Raji (cell line): Measurements from ENCODE around the gene ACP4.

ENCODE experiments used
- POLR2A ChIP-seq: IDR thresholded peaks from 2 replicates; pipeline ENCODE4 v1.6.1; 2011; ENCODE audit warnings: low read depth, low read length, control low read depth; ENCODE audit not compliant: insufficient read depth

The ACP4 gene

DNA sequence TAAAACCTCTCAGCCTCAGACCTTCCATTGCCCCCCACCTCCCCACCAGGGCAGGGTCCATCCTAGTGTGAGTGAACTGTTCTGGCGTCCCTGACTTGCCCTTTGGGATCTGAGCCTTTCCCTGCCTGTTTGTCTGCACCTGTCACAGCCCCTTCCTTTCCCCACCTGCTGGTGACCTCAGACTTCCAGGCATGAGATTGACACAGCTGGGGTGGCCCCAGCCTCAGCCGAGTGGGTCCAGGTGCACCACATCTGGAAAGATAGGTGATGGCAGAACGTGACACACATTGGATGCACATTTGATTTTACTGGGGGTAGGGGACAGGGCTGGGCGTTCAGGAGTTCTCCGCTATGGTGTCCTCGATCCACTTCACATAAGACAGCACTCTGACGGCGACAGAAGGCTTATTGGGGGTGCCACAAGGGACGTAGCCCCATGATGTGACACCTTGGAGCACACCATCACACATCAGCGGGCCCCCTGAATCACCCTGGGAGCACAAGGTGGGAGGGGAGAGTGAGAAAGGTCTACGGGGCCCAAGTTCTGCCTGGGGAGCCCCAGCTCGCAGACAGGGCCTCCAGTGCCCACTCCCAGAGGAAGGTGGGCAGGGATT lies 28.8 kb downstream of the ACP4 start:
- TF ChIP-seq POLR2A = no peak

DNA sequence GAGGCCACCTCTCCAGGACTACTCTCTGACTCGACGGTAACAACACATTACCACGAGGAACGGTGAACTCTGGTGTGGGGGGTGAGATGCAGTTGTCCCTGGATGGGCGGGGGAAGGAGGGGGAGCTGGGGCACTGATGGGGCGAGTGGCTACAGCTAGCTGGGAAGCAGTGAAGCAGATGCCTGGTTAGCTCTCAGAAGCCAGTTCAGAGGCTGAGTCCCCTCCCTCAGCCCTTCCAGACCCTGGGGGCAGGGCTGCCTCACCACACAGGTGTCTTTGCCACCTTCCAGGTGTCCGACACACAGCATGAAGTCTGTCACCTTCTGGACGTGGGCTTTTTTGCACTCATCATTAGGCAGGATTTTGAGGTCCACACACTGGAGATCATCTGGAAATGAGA lies 29.4 kb downstream of the ACP4 start:
- TF ChIP-seq POLR2A = no peak

DNA sequence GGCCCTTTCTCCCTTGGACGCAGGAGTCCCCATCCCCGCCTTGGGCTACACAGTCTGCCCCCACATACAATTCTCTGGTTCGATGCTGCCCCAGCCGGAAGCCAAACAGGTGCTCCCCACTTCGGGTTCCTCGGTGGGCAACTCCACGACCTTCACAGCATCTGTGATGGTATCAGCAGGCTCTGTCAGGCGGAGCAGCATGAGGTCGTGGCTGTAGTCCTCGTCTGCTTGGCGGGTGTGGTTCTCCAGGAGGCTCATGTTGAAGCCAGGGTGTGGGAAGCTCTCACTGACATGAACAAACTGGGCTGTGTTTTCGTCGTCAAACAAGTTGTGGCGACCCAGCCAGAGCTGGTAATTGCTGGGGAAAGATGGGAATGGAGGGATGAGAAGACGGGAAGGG lies 29.9 kb downstream of the ACP4 start:
- TF ChIP-seq POLR2A = no peak

DNA sequence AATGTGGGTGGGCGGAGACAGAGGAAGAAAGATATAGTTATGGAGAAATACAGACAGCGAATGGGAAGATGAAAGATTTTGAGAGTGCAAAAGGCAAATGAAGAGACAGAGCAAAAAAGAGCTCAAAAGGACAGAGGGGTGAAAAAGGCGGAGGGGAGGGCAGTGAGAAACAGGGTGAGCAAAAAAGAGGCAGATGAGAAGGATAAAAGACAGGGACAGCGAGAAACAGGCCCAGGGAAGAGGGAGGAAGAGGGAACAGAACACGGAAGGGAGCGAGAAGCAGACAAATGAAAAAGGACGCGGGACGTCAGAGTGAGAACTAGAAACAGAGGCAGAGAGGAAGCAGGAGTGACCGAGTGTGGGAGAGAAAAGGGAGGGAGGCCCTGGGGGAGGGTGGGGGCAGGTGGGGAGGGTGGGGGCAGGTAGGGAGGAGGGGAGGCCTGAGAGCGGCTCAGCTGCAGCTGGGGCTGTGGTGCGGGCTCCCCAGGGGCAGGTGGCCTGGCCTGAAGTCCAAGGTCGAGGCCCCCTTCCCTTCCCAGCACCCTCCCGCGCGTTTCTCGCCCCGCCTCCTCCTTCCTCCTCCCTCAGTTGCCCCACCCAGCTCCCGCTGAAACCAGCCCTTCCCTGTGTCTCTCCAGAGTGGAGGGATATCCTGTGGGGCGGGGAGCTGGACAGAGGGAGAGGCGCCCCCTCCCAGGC lies 30.5 kb downstream of the ACP4 start:
- peak; percentile 36; the same call in 1 of the 2 replicates for TF ChIP-seq POLR2A

DNA sequence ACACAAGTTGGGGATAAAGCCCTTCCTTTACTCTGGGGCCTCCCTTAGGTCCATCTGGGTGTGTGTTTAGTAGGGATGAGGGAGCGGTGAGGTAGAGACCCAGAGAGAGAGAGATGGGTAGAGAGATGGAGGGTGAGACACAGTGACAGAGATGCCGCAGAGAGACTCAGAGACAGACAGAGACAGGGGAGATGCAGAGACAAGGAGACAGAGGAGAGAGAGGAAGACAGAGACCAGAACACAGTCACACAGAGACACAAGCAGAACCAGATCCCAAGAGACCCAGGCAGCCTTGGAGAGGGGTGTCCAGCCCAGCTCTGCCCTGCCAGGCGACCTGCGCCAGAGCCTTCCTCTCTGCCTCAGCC lies 31.0 kb downstream of the ACP4 start:
- no peak for TF ChIP-seq POLR2A

DNA sequence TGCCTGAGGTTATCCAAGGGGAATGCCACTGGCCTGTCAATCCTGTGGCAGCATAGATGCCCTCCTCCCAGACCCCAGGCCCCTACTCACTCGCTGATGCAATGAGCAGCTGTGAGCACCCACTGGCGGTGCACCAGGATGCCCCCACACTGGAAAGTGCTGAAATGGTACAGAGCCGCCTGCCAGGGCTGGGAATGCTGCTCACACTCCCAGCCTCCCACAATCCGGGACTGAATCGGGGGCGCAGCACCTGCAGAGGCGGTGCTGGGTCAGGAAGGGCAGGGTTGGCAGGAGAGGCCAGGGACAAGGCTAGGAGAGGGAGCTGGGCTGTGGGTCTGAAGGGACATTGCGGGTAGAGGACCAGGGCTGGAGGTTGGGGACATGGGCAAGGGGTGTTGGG lies 31.4 kb downstream of the ACP4 start:
- no peak for TF ChIP-seq POLR2A

DNA sequence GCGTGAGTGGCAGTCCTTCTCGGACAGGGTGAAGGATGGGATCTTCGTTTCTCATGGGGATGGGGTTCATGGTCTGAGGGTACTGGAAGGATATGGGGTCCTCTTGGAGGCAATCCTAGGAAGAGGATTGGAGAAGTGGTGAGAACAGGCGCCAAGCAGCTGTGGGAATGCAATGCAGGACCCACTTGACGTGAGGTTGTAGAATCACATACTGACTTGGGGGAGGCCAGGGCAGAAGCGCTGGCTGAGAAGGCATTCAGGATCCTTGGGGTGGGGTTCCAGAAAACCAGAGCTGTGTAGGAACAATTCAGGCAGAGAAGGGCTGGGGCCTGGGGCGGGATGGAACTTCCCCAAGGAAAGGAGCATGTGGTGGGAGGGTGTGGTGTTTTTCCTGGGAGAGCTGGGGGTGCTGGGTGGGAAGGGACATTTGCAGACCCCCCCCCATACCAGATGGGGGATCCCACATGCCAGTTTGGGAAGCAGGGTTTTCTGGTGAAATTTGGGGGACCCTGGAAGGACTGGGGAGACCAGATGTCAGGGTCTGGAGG lies 32.5 kb downstream of the ACP4 start:
- no peak for TF ChIP-seq POLR2A

DNA sequence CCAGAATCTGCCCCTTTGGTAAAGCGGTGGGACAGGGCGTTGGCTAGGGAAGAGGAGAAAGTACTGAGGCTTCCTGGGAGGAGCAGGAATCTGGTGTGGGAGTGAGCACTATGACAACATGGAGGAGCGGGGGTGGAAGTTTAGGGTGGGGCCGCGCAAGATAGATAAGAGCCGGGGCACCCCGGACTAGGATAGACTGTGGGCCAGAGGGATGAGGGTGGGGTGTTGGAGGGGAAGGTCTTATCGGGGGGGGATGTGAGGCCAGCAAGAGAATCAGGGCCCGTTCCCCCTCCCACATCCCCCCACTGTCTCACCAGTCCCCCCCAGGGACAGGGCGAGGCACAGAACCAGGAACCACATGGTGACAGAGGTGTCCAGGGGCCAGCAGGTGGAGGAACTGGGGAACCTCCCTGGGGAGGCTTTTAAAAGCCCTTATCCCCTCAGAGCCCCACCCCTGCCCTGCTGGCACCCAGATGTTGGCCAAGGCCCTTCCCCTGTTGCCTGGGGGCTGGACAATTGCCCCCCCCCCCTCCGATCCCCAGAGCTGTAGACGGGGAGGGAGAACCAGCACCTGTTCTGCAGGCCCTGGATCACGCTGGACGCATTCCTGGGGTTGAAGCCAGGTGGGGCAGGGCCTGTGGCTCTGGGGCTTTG lies 33.3 kb downstream of the ACP4 start, which contains the start of gene KLK1:
TSS of gene KLK1 (minus strand) at position 399 of the 654 bp plus-strand sequence. CDS start at position 360, 39 bp downstream.
- TF ChIP-seq POLR2A = no peak

DNA sequence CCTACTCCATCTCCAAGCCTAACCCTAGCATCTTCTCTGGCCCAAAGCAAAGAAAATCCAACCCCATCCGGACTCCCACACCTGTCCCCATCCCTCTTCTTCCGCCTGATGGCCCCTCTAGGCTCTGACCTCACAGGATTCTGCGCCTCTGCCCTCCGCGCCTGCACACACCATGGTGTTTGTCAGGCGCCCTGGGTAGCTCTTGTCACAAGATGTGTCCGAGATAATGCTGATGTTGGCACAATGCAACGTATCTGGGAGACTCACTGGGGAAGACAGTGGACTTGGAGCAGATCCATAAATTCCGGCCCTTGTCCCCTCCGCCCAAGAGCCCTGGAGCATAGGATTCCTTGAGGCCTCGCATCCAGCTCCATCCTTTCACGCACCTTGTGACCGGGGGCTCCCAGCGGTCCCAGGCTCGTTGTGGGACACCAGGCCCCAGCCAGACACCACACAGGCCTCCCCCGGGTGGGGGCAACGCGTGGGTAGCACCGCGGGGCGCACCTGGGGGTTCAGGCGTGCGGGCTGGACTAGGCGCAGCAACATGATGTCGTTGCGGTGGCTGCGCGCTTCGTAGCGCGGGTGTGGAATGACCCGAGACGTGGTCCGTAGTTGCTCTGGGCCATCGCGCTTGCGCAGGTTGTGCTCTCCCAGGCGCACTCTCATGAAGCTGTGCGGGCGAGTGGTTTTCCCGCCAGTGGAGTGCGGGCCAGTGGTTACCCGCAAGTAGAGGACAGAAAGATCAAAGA lies 36.5 kb downstream of the ACP4 start:
- no peak for TF ChIP-seq POLR2A

DNA sequence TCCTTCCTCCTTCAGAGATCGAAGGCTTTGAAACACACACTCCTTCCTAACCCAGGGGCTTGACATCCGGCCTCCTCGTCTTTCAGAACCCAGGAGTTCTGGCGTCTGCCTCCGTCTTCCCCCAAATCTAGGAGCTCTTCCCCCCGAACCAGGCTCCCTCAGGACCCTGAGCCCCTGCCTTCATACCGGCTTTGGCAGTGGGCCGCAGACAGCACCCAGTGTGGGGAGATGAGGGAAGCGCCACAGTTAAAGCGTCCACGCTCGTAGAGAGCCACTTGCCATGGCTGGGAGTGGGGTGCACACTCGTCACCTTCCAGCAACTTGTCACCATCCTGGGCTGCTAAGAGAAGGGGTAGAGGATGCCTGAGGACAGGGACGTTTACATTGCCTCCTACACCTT lies 37.3 kb downstream of the ACP4 start:
- no peak for TF ChIP-seq POLR2A

DNA sequence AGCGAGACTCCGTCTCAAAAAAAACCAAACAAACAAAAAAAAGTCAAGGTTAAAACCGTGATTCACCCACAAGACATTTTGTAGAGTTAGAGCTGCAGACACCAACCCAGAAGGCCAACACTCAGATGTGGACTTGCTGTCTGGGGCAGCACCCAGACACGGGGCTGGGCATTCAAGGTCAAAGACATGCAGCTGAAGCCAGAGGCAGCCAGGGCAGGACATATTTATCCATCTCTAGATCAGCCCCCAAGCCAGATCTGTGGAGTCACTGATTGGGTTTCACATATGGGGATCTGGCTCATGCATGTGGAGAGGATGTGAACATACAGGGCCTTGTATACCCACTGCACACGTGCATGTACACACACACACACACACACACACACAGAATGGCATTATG lies 39.6 kb downstream of the ACP4 start:
- TF ChIP-seq POLR2A = no peak

DNA sequence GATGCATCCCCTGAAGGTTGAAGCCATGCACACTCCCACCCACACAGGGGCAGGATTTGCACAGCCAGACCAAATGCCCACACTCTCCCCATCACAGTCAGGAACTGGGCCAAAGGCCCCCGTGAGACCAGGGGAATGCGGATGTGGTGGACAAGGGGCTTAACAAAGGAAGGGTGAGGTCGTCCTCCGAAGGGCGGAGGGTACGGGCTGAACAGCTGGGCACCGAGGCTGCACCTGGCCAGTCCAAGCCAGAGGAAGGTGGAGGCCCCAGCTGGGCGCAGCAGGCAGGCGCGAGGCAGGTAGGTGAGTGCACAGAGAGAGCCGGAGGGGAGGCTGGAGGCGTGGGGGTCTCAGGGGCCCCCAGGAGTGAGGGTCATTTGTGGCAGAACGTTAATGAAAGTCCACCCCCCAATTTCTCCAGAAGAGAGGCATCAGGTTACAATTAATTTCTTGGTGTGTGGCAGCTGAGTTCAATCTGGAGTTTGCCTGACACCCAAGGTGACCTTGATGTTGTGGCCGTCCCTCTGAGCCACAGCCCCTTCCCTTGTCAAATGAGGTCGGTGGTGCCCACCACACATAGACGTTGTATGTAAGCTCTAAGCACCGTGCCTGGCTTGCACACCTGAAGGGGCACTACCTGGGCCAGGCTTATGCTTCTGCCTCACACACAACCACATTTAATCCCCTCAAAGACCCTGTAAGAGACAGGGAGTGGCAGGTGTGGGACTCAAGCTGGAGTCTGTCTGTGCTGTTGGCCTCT lies 40.2 kb downstream of the ACP4 start:
- TF ChIP-seq POLR2A = no peak

DNA sequence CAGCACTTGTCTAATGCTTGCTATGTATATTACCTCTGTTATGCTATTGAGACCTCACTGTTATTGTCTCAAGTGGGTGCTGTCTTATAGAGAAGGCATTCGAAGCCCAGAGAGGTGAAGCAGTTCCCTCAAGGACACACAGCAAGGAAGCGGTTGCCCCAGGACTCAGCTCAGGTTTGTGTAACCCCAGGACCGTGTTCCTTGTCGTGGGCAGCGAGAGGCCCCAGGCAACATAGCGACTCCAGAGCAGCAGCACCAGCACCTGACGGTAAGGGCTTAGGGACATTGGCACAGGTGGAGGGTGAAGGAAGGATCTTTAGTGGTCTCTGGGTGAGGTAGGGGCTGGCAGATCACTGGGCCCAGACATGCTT lies 40.8 kb downstream of the ACP4 start:
- TF ChIP-seq POLR2A = no peak

DNA sequence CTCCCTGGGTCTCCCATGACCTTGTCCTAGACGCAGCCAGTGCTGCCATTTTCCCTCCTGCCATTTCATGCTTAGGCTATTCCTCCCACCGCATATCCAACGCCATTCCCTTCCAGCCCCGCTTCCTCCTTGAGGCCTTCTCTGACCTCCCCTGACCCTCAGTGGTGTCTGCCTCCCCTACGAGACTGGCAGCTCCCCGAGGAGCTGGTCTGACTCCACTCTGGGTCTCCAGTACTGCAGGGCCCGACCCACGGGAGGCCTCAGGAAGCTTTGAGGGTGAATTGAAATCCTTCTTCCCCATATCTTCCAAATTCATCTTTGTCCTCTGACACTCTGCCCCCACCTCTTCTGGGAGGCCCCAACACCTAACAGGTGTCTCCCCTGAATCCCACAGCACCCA lies 42.5 kb downstream of the ACP4 start:
- TF ChIP-seq POLR2A = no peak
